ENCODE measurements around the gene EIF4ENIF1. TPM values are rescaled to one million over a fixed set of nuclear protein-coding genes. Genes with fewer than 3 reads are reported as not detected.

Gene EIF4ENIF1
- total and polyA plus RNA-seq, 9 of the 15 experiments (the other 6 are each of a cell fraction or from before 2014, with no cell fraction given): 2.5 to 24.9 (median 15.8) TPM

GRCh38 chr22:31446767-31447166, 42.9 kb downstream of the EIF4ENIF1 start (continued):
- TF ChIP-seq, protein P1, sequence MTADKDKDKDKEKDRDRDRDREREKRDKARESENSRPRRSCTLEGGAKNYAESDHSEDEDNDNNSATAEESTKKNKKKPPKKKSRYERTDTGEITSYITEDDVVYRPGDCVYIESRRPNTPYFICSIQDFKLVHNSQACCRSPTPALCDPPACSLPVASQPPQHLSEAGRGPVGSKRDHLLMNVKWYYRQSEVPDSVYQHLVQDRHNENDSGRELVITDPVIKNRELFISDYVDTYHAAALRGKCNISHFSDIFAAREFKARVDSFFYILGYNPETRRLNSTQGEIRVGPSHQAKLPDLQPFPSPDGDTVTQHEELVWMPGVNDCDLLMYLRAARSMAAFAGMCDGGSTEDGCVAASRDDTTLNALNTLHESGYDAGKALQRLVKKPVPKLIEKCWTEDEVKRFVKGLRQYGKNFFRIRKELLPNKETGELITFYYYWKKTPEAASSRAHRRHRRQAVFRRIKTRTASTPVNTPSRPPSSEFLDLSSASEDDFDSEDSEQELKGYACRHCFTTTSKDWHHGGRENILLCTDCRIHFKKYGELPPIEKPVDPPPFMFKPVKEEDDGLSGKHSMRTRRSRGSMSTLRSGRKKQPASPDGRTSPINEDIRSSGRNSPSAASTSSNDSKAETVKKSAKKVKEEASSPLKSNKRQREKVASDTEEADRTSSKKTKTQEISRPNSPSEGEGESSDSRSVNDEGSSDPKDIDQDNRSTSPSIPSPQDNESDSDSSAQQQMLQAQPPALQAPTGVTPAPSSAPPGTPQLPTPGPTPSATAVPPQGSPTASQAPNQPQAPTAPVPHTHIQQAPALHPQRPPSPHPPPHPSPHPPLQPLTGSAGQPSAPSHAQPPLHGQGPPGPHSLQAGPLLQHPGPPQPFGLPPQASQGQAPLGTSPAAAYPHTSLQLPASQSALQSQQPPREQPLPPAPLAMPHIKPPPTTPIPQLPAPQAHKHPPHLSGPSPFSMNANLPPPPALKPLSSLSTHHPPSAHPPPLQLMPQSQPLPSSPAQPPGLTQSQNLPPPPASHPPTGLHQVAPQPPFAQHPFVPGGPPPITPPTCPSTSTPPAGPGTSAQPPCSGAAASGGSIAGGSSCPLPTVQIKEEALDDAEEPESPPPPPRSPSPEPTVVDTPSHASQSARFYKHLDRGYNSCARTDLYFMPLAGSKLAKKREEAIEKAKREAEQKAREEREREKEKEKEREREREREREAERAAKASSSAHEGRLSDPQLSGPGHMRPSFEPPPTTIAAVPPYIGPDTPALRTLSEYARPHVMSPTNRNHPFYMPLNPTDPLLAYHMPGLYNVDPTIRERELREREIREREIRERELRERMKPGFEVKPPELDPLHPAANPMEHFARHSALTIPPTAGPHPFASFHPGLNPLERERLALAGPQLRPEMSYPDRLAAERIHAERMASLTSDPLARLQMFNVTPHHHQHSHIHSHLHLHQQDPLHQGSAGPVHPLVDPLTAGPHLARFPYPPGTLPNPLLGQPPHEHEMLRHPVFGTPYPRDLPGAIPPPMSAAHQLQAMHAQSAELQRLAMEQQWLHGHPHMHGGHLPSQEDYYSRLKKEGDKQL (CRISPR knock-in tag; IDR thresholded peaks at IDR 0.05; ENCODE audit: borderline replicate concordance): no peak
- TF ChIP-seq, protein P2, sequence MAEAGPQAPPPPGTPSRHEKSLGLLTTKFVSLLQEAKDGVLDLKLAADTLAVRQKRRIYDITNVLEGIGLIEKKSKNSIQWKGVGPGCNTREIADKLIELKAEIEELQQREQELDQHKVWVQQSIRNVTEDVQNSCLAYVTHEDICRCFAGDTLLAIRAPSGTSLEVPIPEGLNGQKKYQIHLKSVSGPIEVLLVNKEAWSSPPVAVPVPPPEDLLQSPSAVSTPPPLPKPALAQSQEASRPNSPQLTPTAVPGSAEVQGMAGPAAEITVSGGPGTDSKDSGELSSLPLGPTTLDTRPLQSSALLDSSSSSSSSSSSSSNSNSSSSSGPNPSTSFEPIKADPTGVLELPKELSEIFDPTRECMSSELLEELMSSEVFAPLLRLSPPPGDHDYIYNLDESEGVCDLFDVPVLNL (CRISPR knock-in tag; IDR thresholded peaks at IDR 0.05; ENCODE audit: low read depth): no peak
- TF ChIP-seq NR2F6 (CRISPR knock-in tag; IDR thresholded peaks at IDR 0.05): no peak
- peak; percentile 78 for TF ChIP-seq C11orf30 (IDR thresholded peaks at IDR 0.05; ENCODE audit: low read depth)
- TF ChIP-seq GTF2E2 (tag; IDR thresholded peaks at IDR 0.05): no peak
- TF ChIP-seq SMC3 (conservative IDR thresholded peaks at IDR 0.05; ENCODE audit: insufficient read depth, low read depth, low read length): no peak
- no peak for TF ChIP-seq PPARD (CRISPR knock-in tag; IDR thresholded peaks at IDR 0.05)
- TF ChIP-seq CHD7 (IDR thresholded peaks at IDR 0.05; ENCODE audit: low read depth, low read length): no peak
- TF ChIP-seq ARID1B (IDR thresholded peaks at IDR 0.05): no peak
- TF ChIP-seq BMI1 (IDR thresholded peaks at IDR 0.05; ENCODE audit: low read length): no peak
- no peak for TF ChIP-seq PHB2 (IDR thresholded peaks at IDR 0.05; ENCODE audit: low read depth)
- TF ChIP-seq YBX1 (IDR thresholded peaks at IDR 0.05): no peak
